AG04450 (cell line): ENCODE measurements around the gene FGGY. TPM values are rescaled to one million over a fixed set of nuclear protein-coding genes. Genes with fewer than 3 reads are reported as not detected.

ENCODE experiments used
- CTCF ChIA-PET: fragments of 300-600, 350-600 bp; formaldehyde crosslinking; extraction: SDS; loops from one replicate; lab custom pipeline; 2022; ENCODE audit warnings: antibody characterized with exemption, inconsistent platforms; lab: Charles Lee
- POLR2A ChIA-PET: fragments of 350-600 bp; formaldehyde crosslinking; extraction: SDS; loops from one replicate; lab custom pipeline; 2021; ENCODE audit warnings: antibody characterized with exemption, inconsistent platforms; lab: Yijun Ruan, JAX
- DNase-seq: peaks from one replicate; pipeline ENCODE4 v3.0.0-alpha.2; 2011; ENCODE audit warnings: low read depth, low spot score
- H3K27ac ChIP-seq: one replicate; pipeline ENCODE4 v1.5.1; 2012; ENCODE audit warnings: low read depth, low read length, control low read depth
- H3K27me3 ChIP-seq: one replicate; pipeline ENCODE4 v1.6.0; 2012; ENCODE audit warnings: low read length; ENCODE audit not compliant: control insufficient read depth, insufficient read depth
- H3K4me3 ChIP-seq: 2 replicates; pipeline ENCODE4 v1.5.1; 2011; ENCODE audit warnings: mild to moderate bottlenecking, low read depth, low read length, control low read depth
- H3K9me3 ChIP-seq: 2 replicates; pipeline ENCODE4 v1.5.1; 2012; ENCODE audit warnings: low read length; ENCODE audit not compliant: control insufficient read depth, insufficient read depth
- polyA plus RNA-seq: library from polyadenylated mRNA; depleted of rRNA; stranded (reverse); fragments of >200 nt; gene quantifications from 2 replicates; pipeline ENCODE4 v1.2.3, GENCODE V29; 2011
- TF ChIP-seq, protein P1 (sequence below): IDR thresholded peaks from 2 replicates; pipeline ENCODE4 v1.5.1; 2011; ENCODE audit warnings: low read depth, low read length, control low read depth, inconsistent platforms

Gene FGGY
- polyA plus RNA-seq, 1 experiment, result 11.8 TPM

DNA sequence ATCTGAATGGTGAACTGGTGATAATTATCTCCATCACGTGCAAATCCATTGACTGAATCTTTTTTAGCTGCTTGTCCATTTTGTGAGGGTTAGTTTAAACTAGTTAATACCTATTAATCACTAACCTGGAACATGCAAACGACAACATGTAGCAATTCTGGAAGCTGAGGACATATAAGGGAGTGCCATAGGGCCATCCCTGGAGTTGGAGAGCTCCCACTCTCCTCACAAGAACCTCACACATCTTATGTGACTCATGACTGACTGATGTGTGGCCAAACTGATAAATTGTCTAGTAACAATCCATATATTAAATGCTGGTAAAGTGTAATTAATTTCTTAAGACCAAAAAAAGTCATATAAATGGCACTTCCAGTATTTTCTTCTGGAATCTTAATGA lies 454.9 kb downstream of the FGGY start:
- H3K27me3 ChIP-seq, result no peaks in the 10 kb centered on the region
- no peak overlapping the region for H3K4me3 ChIP-seq
- no peak overlapping the region for H3K27ac ChIP-seq
- ChIA-PET POLR2A (no interaction called here), CTCF (interaction anchor here (0.8 to 1.5 kb wide), 3 partner anchors 12 to 53 kb away, joined by 3 to 5 read pairs (median 3); no protein-coding TSS in a partner anchor)
- TF ChIP-seq, protein P1, sequence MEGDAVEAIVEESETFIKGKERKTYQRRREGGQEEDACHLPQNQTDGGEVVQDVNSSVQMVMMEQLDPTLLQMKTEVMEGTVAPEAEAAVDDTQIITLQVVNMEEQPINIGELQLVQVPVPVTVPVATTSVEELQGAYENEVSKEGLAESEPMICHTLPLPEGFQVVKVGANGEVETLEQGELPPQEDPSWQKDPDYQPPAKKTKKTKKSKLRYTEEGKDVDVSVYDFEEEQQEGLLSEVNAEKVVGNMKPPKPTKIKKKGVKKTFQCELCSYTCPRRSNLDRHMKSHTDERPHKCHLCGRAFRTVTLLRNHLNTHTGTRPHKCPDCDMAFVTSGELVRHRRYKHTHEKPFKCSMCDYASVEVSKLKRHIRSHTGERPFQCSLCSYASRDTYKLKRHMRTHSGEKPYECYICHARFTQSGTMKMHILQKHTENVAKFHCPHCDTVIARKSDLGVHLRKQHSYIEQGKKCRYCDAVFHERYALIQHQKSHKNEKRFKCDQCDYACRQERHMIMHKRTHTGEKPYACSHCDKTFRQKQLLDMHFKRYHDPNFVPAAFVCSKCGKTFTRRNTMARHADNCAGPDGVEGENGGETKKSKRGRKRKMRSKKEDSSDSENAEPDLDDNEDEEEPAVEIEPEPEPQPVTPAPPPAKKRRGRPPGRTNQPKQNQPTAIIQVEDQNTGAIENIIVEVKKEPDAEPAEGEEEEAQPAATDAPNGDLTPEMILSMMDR, result no peak
- DNase-seq, result no peak
- no peaks in the 10 kb centered on the region for H3K9me3 ChIP-seq

DNA sequence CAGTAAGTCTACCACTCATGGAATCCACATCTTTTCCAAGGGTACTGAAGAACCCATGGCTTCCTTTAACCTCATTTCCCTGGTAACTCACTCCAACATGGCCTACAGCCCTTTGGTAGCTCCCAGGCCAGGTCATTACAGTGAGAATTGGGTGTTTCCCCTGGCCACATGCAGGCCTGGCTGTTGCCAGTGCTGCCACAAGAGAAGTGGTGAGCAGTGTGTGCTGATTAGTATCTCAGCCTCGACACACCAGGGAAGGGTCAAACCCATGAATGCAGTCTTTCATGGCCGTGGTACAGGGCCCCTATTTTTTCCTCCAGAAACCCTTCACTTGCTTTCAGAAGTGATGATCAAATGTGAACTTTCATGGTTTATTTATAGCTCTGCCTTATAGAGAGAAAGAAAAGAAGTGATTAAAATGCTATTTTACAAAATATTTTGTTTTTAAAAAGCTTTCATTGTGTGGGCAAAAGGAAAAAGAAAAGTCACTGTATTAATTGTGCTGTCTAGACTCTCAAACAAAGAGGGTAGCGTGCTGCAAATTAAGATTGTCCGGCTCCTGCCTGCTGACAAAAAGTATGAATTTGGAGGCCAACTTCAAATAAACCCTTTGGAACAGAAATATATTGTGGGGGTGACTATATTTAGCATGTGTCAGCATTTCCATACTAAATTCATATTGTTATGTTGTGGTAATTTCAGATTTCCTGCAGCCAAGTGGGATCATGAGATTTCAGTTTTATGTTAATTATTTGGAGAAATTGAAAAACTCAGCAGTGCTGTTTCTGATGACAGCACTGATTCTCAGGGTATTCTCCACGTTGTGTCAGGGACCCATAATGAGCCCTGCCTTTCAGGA lies 455.9 kb downstream of the FGGY start:
- CTCF ChIA-PET, result interaction anchor here (0.8 to 1.3 kb wide), 3 partner anchors 13 to 54 kb away, joined by 3 to 5 read pairs (median 4); no protein-coding TSS in a partner anchor
- Histone ChIP-seq H3K4me3 (no peak overlapping the region), H3K9me3 (no peaks in the 10 kb centered on the region), H3K27me3 (no peaks in the 10 kb centered on the region), H3K27ac (no peak overlapping the region)
- POLR2A ChIA-PET, result no interaction called here
- no peak for DNase-seq
- TF ChIP-seq, protein P1, result no peak

DNA sequence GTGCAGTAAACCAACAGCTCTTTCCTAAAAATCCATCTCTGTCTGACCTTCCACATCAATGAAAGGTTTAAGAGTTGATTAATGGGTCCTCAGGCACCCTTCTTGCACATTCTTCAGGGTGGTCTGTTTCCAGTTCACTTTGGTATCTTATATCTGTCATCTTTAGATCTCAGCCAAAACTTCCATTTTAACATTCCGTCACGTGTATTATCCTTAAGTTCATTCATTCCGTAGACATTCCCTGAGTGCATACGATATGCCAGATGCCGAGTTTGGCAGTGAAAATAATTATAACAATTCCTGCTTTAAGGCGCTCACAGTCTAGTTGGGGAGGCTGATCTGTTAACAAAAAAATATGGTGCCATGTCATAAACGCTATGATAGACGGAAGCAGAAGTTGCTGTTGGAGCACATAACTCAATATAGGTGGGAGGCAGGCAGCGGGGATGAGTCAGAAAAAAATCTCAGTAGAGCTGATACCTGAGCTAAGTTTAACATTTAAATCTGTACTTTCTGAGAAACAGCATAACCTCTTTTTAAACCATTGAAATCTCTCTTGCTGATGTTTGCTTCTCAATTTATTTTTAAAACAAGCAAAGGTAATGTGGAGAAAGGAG lies 458.3 kb downstream of the FGGY start:
- Histone ChIP-seq H3K4me3 (no peak overlapping the region), H3K27me3 (no peaks in the 10 kb centered on the region), H3K27ac (no peak overlapping the region), H3K9me3 (no peaks in the 10 kb centered on the region)
- ChIA-PET POLR2A (no interaction called here), CTCF (interaction anchor here (2.4 kb wide), 1 partner anchor 56 kb away, joined by 7 read pairs; no protein-coding TSS in a partner anchor)
- no peak for DNase-seq
- TF ChIP-seq, protein P1, result no peak

DNA sequence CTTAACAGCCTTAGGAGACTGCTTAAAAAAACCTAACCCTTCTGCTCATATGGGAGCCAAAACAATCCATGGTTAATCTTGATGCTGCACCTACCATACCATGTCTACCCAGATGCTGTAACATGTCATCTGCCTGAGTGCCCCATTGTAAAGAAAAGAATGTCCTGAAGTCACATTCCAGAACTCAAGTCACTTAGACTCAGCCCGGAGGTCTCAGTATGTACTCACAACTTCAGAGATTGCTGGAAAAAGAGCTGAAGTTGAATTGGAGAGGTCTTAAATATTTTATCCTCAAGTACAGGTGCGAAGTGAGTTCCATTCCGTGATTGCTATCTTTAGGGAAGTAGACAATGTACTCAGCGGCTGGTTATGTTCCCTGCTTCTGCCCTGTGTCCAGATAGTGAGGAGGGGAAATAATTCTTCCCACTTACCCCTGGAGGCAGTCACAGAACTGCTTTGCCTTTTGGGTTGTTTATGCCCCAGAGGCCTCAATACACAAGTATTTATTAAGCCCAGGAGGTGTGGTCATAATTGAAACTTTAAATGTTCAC lies 460.4 kb downstream of the FGGY start:
- Histone ChIP-seq H3K27me3 (no peaks in the 10 kb centered on the region), H3K27ac (no peak overlapping the region), H3K9me3 (no peaks in the 10 kb centered on the region), H3K4me3 (no peak overlapping the region)
- CTCF ChIA-PET, result interaction anchor here (0.6 to 0.9 kb wide), 2 partner anchors 189 to 1017 kb away, joined by 3 read pairs; no protein-coding TSS in a partner anchor
- DNase-seq, result no peak
- TF ChIP-seq, protein P1, result no peak
- POLR2A ChIA-PET, result interaction anchor here (1.2 kb wide), 1 partner anchor 27 kb away, joined by 3 read pairs; no protein-coding TSS in a partner anchor
